Measurements from ENCODE around the gene ROGDI. TPM values are rescaled to one million over a fixed set of nuclear protein-coding genes. Genes with fewer than 3 reads are reported as not detected.

The ROGDI gene

Small RNAs within 50 kb of the gene (small RNA-seq; reads per million reads assigned to genes)
- not detected for gene RF00017 (ENCODE audit: low read depth)

All from mesenchymal stem cell (in vitro differentiated cells and primary cell).